CD14-positive monocyte (primary cell): ENCODE measurements around the gene ARHGAP18. TPM values are rescaled to one million over a fixed set of nuclear protein-coding genes. Genes with fewer than 3 reads are reported as not detected.

Experiments
- DNase-seq, 3 donors: peaks; one replicate each; pipeline ENCODE4 v3.0.0-alpha.2; 2011 to 2022
- H2AFZ ChIP-seq: 2 replicates; pipeline ENCODE4 v1.6.0; 2012; ENCODE audit warnings: mild to moderate bottlenecking, low read depth, low read length, inconsistent platforms; ENCODE audit not compliant: insufficient read depth, poor library complexity, severe bottlenecking
- H3K27ac ChIP-seq, 2 donors: 1 replicate in 1 of 2; 2 replicates in 1 of 2; pipeline ENCODE4 v1.5.1; 2012 to 2013; ENCODE audit warnings: low read length in 2 of 2, control low read depth in 1 of 2, inconsistent platforms in 1 of 2, low read depth in 1 of 2, mild to moderate bottlenecking in 1 of 2
- H3K27me3 ChIP-seq, 2 donors: one replicate each; pipeline versions ENCODE4 v1.6.0 to v1.6.1; 2011 to 2013; ENCODE audit warnings: low read length in 2 of 2; ENCODE audit not compliant: control insufficient read depth in 2 of 2, insufficient read depth in 2 of 2
- H3K36me3 ChIP-seq, 2 donors: replicated peaks in 1 of 2; 1 replicate in 1 of 2; 2 replicates in 1 of 2; pipeline versions ENCODE4 v1.5.1 to v1.6.1; 2012 to 2013; ENCODE audit warnings: low read length in 2 of 2, control low read depth in 1 of 2, inconsistent platforms in 1 of 2, mild to moderate bottlenecking in 1 of 2; ENCODE audit not compliant: insufficient read depth in 2 of 2, control insufficient read depth in 1 of 2
- H3K4me1 ChIP-seq, 2 donors: 1 replicate in 1 of 2; 2 replicates in 1 of 2; pipeline versions ENCODE4 v1.5.1 to v1.6.1; 2012 to 2013; ENCODE audit warnings: low read length in 2 of 2, control low read depth in 1 of 2, inconsistent platforms in 1 of 2, mild to moderate bottlenecking in 1 of 2, moderate library complexity in 1 of 2; ENCODE audit not compliant: insufficient read depth in 2 of 2, control insufficient read depth in 1 of 2
- H3K4me2 ChIP-seq: replicated peaks from 2 replicates; pipeline ENCODE3; 2012; ENCODE audit warnings: low read length, moderate library complexity, mild to moderate bottlenecking; ENCODE audit not compliant: poor library complexity, severe bottlenecking; ENCODE audit errors: extremely low read depth
- H3K4me3 ChIP-seq, 3 experiments: fragments of 200-600 bp in 1 of 3; sonication (generic) in 1 of 3; replicated peaks in 1 of 3; 1 replicate in 2 of 3; 2 replicates in 1 of 3; pipeline ENCODE4 v1.5.1; 2011 to 2013; ENCODE audit warnings: low read length in 3 of 3, mild to moderate bottlenecking in 3 of 3, control low read depth in 2 of 3, low read depth in 2 of 3, inconsistent platforms in 1 of 3, moderate library complexity in 1 of 3
- H3K79me2 ChIP-seq: 2 replicates; pipeline ENCODE4 v1.6.0; 2012; ENCODE audit warnings: mild to moderate bottlenecking, control low read depth, inconsistent platforms, low read length, moderate library complexity; ENCODE audit not compliant: insufficient read depth
- H3K9ac ChIP-seq: 2 replicates; pipeline ENCODE4 v1.6.0; 2017; ENCODE audit warnings: low read length, mild to moderate bottlenecking; ENCODE audit not compliant: insufficient read depth, poor library complexity, severe bottlenecking
- H3K9me3 ChIP-seq, 2 donors: replicated peaks in 1 of 2; 1 replicate in 1 of 2; 2 replicates in 1 of 2; pipeline versions ENCODE4 v1.5.1 to v1.6.1; 2012 to 2013; ENCODE audit warnings: low read length in 2 of 2, control low read depth in 1 of 2; ENCODE audit not compliant: control insufficient read depth in 1 of 2, insufficient read depth in 1 of 2
- H4K20me1 ChIP-seq: 2 replicates; pipeline ENCODE4 v1.6.0; 2012; ENCODE audit warnings: mild to moderate bottlenecking, low read length, control low read depth, moderate library complexity; ENCODE audit not compliant: insufficient read depth
- H3K27ac Mint-ChIP-seq, 7 donors: one replicate each; pipeline ENCODE4 v1.8.0; 2020; ENCODE audit warnings: mild to moderate bottlenecking in 7 of 7, mixed read lengths in 7 of 7, moderate library complexity in 6 of 7, inconsistent platforms in 2 of 7
- H3K27me3 Mint-ChIP-seq, 3 donors: one replicate each; pipeline ENCODE4 v1.8.0; 2021 to 2022; ENCODE audit warnings: low read depth in 3 of 3, mild to moderate bottlenecking in 3 of 3, mixed read lengths in 3 of 3, moderate library complexity in 3 of 3, inconsistent platforms in 1 of 3
- H3K36me3 Mint-ChIP-seq, 2 donors: one replicate each; pipeline ENCODE4 v1.8.0; 2020; ENCODE audit warnings: mixed read lengths in 2 of 2, inconsistent platforms in 1 of 2, mild to moderate bottlenecking in 1 of 2
- H3K4me1 Mint-ChIP-seq: one replicate; pipeline ENCODE4 v1.8.0; 2020; ENCODE audit warnings: mild to moderate bottlenecking, mixed read lengths
- H3K4me3 Mint-ChIP-seq, 2 donors: one replicate each; pipeline ENCODE4 v1.8.0; 2020; ENCODE audit warnings: mild to moderate bottlenecking in 2 of 2, mixed read lengths in 2 of 2, moderate library complexity in 1 of 2
- H3K9me3 Mint-ChIP-seq, 7 donors: one replicate each; pipeline ENCODE4 v1.8.0; 2020 to 2022; ENCODE audit warnings: mixed read lengths in 7 of 7, mild to moderate bottlenecking in 6 of 7, moderate library complexity in 6 of 7, inconsistent platforms in 2 of 7
- WGBS: methylation state at CpG from one replicate; pipeline ENCODE4 v1.1.5; 2013; ENCODE audit warnings: missing lambda C conversion rate; ENCODE audit not compliant: insufficient coverage; 5-methylcytosine and 5-hydroxymethylcytosine counted together
- intact Hi-C, 2 donors: fragments of 100-400 bp; cut with micrococcal nuclease; formaldehyde crosslinking; loops; one replicate each; pipeline versions ENCODE4 v1.15.0 to v1.15.1; 2023
- polyA plus RNA-seq, 3 donors: library from polyadenylated mRNA; depleted of rRNA in 1 of 3; unstranded in 2 of 3; stranded (reverse) in 1 of 3; fragments of 300-500 nt in 2 of 3; fragments of >200 nt in 1 of 3; fragmentation: Illumina TruSeq in 2 of 3; gene quantifications; 1 replicate in 2 of 3; 2 replicates in 1 of 3; pipeline ENCODE4 v1.2.3, GENCODE V29; 2012 to 2021
- TF ChIP-seq, protein P1 (sequence below): fragments of 200-600 bp; IDR thresholded peaks from one replicate; pipeline ENCODE4 v1.8.0; 2022; ENCODE audit warnings: antibody characterized with exemption, mild to moderate bottlenecking

Gene ARHGAP18
- polyA plus RNA-seq, 3 donors, result 3.7 to 5.6 (median 3.8) TPM

DNA sequence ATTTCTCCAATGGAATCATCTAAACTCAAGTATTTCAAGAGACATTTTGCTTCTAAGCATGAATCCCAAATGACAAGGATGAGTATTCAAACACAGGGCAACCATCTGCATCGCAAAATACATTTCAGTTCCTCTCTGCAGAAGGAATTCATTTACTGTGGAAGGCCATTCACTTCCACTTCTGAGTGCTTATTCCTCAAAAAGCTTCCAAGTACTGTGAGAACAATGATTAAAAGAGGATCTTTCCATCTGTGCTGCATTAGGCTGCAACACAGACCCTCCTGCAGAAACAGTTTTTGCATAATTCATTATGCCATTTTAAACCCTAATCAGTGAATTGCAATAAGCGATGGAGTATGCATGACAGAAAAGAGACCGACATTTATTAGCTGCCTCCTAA, 52.5 kb downstream of the ARHGAP18 start:
- Mint-ChIP-seq H3K27ac (no peak overlapping the region), H3K4me1 (peaks cover 9% of the 10 kb centered on the region), H3K9me3 (no peaks in the 10 kb centered on the region), H3K36me3 (peaks cover 7 to 9% of the 10 kb centered on the region in 2 donors), H3K27me3 (peaks cover 0 to 3% (median 0%) of the 10 kb centered on the region in 3 donors), H3K4me3 (no peak overlapping the region)
- H3K4me1 ChIP-seq, result peaks cover 0 to 5% of the 10 kb centered on the region in 2 donors
- TF ChIP-seq, protein P1, sequence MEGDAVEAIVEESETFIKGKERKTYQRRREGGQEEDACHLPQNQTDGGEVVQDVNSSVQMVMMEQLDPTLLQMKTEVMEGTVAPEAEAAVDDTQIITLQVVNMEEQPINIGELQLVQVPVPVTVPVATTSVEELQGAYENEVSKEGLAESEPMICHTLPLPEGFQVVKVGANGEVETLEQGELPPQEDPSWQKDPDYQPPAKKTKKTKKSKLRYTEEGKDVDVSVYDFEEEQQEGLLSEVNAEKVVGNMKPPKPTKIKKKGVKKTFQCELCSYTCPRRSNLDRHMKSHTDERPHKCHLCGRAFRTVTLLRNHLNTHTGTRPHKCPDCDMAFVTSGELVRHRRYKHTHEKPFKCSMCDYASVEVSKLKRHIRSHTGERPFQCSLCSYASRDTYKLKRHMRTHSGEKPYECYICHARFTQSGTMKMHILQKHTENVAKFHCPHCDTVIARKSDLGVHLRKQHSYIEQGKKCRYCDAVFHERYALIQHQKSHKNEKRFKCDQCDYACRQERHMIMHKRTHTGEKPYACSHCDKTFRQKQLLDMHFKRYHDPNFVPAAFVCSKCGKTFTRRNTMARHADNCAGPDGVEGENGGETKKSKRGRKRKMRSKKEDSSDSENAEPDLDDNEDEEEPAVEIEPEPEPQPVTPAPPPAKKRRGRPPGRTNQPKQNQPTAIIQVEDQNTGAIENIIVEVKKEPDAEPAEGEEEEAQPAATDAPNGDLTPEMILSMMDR, result no peak
- H3K9me3 ChIP-seq, result no peaks in the 10 kb centered on the region
- no peaks in the 10 kb centered on the region for H4K20me1 ChIP-seq
- no peak overlapping the region for H3K27ac ChIP-seq
- intact Hi-C loops, result no loop called here
- H3K27me3 ChIP-seq, result no peaks in the 10 kb centered on the region
- no peak overlapping the region for H3K4me3 ChIP-seq
- WGBS, result 100% methylated on average over 2 of the region's 3 CpGs
- H3K79me2 ChIP-seq, result no peaks in the 10 kb centered on the region
- no peaks in the 10 kb centered on the region for H3K36me3 ChIP-seq
- H3K9ac ChIP-seq, result no peak overlapping the region
- DNase-seq, result no peak
- no peak overlapping the region for H3K4me2 ChIP-seq
- no peak overlapping the region for H2AFZ ChIP-seq

DNA sequence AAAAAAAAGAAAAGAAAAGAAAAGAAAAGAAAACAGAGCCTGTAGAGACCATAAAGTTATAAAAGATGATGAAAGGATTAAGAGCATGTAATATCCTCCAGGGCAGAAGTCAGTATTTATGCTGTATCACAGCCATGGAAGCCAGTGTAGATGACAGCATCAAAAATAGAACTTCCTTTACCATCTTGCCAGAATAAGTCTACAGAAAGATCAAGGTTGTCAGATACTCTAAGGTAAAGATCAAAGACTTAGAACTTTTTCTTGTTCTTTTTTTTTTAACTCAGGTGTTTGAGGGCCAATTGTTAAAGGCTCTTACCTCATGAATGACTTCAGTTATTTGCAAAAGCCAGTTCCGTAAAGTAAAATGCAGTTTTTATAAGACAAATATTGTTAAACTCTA, 54.6 kb downstream of the ARHGAP18 start:
- DNase-seq, result no peak
- Histone ChIP-seq H3K79me2 (no peaks in the 10 kb centered on the region), H3K9ac (no peak overlapping the region)

More for the DNA sequence above, 54.6 kb downstream of the ARHGAP18 start:
- Histone ChIP-seq H3K9me3 (no peaks in the 10 kb centered on the region), H3K27ac (no peak overlapping the region), H2AFZ (no peak overlapping the region), H3K36me3 (no peaks in the 10 kb centered on the region), H4K20me1 (no peaks in the 10 kb centered on the region), H3K4me3 (no peak overlapping the region), H3K4me2 (no peak overlapping the region), H3K27me3 (no peaks in the 10 kb centered on the region), H3K4me1 (peaks cover 0 to 5% of the 10 kb centered on the region in 2 donors)
- Mint-ChIP-seq H3K27ac (no peak overlapping the region), H3K9me3 (no peaks in the 10 kb centered on the region), H3K4me3 (no peak overlapping the region), H3K4me1 (peaks cover 11% of the 10 kb centered on the region), H3K27me3 (no peaks in the 10 kb centered on the region), H3K36me3 (peaks cover 3 to 9% of the 10 kb centered on the region in 2 donors)
- WGBS, result no CpG with 5 or more reads among the region's 1 CpG
- TF ChIP-seq, protein P1, result no peak
- intact Hi-C loops, result no loop called here
